ENCODE data around the gene SLC6A9.

The SLC6A9 gene

DNA sequence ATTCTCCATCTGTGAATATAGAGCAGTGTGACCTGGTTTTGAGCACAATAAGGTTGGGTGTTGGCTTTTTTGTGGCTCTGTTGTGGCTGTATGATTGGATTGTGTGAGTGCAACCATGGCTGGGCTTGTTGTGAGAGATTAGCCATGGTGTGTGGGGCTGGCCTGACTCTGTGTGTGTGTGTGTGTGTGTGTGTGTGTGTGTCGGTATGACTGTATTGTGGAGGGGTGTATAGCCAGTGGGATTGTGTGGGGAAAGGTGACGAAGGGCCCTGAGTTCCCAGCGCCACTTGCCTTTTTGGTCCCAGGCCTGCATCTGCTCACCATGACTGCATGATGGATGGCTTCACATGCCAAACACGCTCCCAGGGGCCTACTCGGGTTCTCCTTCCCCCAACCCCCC, 5.9 kb upstream of the SLC6A9 start:
- Histone ChIP-seq H3K9ac (ENCODE audit: low read depth in 1 of 2, low read length in 2 of 2) (no peak overlapping the region), H3K36me3 (ENCODE audit: control insufficient read depth in 1 of 2, insufficient read depth in 2 of 2, low read length in 2 of 2) (no peaks in the 10 kb centered on the region), H3K4me3 (ENCODE audit: low read depth in 1 of 2, low read length in 2 of 2) (no peak overlapping the region), H3K4me1 (ENCODE audit: control insufficient read depth in 1 of 2, insufficient read depth in 2 of 2, low read length in 2 of 2) (peaks cover 16 to 20% of the 10 kb centered on the region in 2 donors), H3K27me3 (ENCODE audit: control insufficient read depth in 1 of 2, insufficient read depth in 2 of 2, low read length in 2 of 2) (no peaks in the 10 kb centered on the region), H3K9me3 (ENCODE audit: control insufficient read depth in 1 of 2, low read length in 2 of 2) (no peaks in the 10 kb centered on the region), H3K27ac (ENCODE audit: low read depth, low read length) (no peak overlapping the region)

DNA sequence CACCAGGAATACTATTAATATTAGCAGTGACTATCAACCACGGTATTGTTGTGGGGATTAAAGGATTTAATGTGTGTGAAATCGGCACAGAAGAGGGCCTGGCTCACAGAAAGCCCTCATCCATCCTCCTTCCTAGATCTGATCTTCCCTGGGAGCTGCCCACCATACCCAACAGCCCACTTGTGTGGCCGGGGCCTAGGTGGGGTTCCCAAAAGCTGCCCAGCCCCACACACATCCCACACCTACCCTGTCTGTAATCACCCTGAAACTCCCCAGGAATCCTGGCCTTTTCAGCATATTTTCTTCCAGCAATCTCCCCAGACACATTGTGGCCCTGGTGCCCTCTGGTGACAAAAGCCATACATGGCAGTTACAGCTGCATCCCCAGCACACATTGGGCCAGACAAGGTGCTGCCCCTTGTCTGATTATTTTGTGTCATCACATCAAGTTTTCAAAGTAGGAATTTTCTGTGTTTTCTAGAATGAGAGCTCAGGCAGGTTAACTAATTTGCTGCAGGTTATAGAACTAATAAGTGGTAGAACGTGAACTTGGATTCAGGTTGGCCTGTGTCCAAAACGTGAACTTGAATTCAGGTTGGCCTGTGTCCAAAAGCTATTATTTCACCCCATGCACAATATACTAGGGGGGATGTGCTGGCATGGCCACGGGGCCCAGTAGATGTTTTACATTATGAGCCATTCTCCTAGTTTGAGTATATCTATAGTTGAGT, 5.3 kb upstream of the SLC6A9 start:
- Histone ChIP-seq H3K27ac (ENCODE audit: low read depth, low read length) (no peak overlapping the region), H3K4me3 (ENCODE audit: low read depth in 1 of 2, low read length in 2 of 2) (no peak overlapping the region), H3K27me3 (ENCODE audit: control insufficient read depth in 1 of 2, insufficient read depth in 2 of 2, low read length in 2 of 2) (no peaks in the 10 kb centered on the region), H3K4me1 (ENCODE audit: control insufficient read depth in 1 of 2, insufficient read depth in 2 of 2, low read length in 2 of 2) (peaks cover 22 to 26% of the 10 kb centered on the region in 2 donors), H3K9ac (ENCODE audit: low read depth in 1 of 2, low read length in 2 of 2) (no peak overlapping the region), H3K36me3 (ENCODE audit: control insufficient read depth in 1 of 2, insufficient read depth in 2 of 2, low read length in 2 of 2) (no peaks in the 10 kb centered on the region), H3K9me3 (ENCODE audit: control insufficient read depth in 1 of 2, low read length in 2 of 2) (no peaks in the 10 kb centered on the region)

DNA sequence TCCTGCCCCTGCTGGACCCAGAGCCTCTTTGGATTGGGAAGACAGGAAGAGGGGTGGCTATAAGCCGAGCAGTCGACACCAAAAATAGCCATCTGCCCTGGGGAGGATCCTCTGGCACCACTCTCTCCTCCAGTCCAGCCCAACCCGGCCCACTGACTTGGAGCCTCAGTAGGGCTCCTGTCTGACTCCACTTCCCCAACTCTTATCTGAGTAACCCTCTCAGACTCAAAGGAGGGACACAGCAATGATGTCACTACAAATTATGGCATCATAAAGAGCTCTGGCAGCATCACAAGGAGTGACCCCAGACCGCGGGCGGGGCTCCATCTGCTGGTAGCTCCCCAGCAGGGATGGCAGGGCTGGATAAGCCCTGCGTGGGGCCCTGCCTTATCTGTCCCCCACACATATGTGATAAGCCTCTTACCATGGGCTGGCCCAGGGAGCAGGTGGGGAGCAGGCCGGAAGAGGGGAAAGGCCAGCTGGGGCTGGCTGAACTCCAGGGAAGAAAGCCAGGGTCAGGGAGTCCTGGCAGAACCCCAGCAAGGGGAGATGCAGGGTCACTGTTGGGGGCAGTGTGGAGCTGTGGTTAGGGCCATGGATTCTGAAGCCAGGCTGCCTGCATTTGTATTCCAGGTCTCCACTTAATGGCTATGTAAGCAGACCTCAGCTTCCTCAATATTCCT, 4.6 kb upstream of the SLC6A9 start:
- Histone ChIP-seq H3K9ac (ENCODE audit: low read depth in 1 of 2, low read length in 2 of 2) (no peak overlapping the region), H3K27me3 (ENCODE audit: control insufficient read depth in 1 of 2, insufficient read depth in 2 of 2, low read length in 2 of 2) (no peaks in the 10 kb centered on the region), H3K36me3 (ENCODE audit: control insufficient read depth in 1 of 2, insufficient read depth in 2 of 2, low read length in 2 of 2) (no peaks in the 10 kb centered on the region), H3K4me1 (ENCODE audit: control insufficient read depth in 1 of 2, insufficient read depth in 2 of 2, low read length in 2 of 2) (peaks cover 27 to 28% of the 10 kb centered on the region in 2 donors), H3K4me3 (ENCODE audit: low read depth in 1 of 2, low read length in 2 of 2) (no peak overlapping the region), H3K9me3 (ENCODE audit: control insufficient read depth in 1 of 2, low read length in 2 of 2) (no peaks in the 10 kb centered on the region), H3K27ac (ENCODE audit: low read depth, low read length) (no peak overlapping the region)

DNA sequence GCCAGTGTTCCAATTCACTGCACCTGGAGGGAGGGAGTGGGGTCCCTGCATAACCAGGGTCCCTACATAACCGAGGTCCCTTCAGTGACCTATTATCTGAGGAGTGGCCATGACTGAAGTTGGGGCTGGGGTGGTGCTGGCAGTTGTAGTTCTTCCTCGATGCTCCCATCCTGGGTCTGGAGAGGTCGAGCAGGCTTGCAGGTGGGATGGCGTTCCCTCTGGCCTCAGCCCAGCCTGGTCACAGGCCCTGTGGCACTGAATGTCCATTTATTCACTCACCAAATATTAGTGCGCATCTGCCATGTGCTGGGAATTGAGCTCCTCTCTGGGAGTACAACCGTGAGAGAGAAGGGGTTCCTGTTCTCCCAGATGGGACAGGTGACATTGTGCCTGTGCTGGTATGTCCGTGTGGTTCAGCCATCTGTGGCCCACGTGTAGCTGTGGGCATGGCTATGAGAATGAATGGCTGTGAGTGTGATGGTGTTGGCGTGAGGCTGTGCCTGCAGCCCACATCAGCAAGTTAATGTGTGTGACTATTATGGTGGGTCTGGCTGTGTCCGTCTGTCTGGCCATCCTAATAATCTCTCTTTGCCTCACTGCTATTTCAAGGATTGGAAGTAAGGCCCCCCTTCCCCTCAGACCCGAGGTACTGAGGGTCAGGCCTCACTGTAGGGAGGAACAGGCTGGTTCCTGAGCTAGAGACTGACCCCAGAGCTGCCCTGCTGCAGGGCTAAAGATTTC, 3.9 kb upstream of the SLC6A9 start:
- no peak overlapping the region for H3K4me3 ChIP-seq (ENCODE audit: low read depth in 1 of 2, low read length in 2 of 2)
- no peak overlapping the region for H3K9ac ChIP-seq (ENCODE audit: low read depth in 1 of 2, low read length in 2 of 2)

DNA sequence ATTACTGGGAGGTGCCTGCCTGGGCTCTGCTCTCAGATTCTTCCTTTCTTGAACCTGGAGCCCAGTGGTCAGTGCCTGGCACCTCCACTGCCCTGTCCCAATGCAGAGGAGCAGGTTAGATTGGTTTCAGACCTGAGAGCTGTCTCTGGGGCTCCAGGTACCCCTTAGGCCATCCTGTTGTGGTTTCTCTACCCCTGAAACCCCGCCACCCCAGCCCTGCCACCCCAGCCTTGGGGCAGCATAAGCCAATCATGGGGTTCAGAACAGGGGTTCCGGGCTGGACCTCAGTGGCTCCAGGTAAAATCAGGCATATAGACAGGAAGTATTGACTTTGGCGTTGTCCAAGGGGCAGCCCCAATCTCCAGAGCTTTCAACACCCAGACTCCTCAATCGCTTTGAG, 3.2 kb upstream of the SLC6A9 start:
- Histone ChIP-seq H3K9me3 (ENCODE audit: control insufficient read depth in 1 of 2, low read length in 2 of 2) (no peaks in the 10 kb centered on the region), H3K4me1 (ENCODE audit: control insufficient read depth in 1 of 2, insufficient read depth in 2 of 2, low read length in 2 of 2) (peaks cover 30 to 32% of the 10 kb centered on the region in 2 donors), H3K27ac (ENCODE audit: low read depth, low read length) (no peak overlapping the region), H3K27me3 (ENCODE audit: control insufficient read depth in 1 of 2, insufficient read depth in 2 of 2, low read length in 2 of 2) (no peaks in the 10 kb centered on the region), H3K9ac (ENCODE audit: low read depth in 1 of 2, low read length in 2 of 2) (no peak overlapping the region), H3K4me3 (ENCODE audit: low read depth in 1 of 2, low read length in 2 of 2) (no peak overlapping the region), H3K36me3 (ENCODE audit: control insufficient read depth in 1 of 2, insufficient read depth in 2 of 2, low read length in 2 of 2) (no peaks in the 10 kb centered on the region)

More for the DNA sequence above, 3.9 kb upstream of the SLC6A9 start:
- H3K4me1 ChIP-seq (ENCODE audit: control insufficient read depth in 1 of 2, insufficient read depth in 2 of 2, low read length in 2 of 2): peaks cover 27 to 28% of the 10 kb centered on the region in 2 donors
- no peaks in the 10 kb centered on the region for H3K36me3 ChIP-seq (ENCODE audit: control insufficient read depth in 1 of 2, insufficient read depth in 2 of 2, low read length in 2 of 2)
- no peak overlapping the region for H3K27ac ChIP-seq (ENCODE audit: low read depth, low read length)
- no peaks in the 10 kb centered on the region for H3K27me3 ChIP-seq (ENCODE audit: control insufficient read depth in 1 of 2, insufficient read depth in 2 of 2, low read length in 2 of 2)
- H3K9me3 ChIP-seq (ENCODE audit: control insufficient read depth in 1 of 2, low read length in 2 of 2): no peaks in the 10 kb centered on the region

DNA sequence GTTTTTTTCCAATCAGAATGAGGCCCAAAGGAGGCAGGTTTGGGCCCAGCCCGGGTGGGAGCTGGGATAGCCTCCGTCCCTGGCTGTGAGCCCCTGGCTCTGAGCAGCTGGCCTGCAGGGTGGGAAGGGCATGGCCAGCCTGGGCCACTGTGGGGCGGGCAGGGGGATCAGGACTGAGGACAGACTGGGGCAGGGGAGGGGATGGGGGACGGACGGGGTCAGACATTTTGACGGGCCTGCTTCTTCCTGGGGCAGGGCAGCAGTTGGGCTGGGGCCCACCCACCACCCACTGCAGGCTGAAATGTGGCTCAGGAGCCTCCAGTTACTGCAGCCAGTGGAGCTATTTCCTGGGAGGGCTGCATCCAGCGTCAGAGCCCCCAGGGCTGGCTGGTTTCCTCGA, 2.5 kb upstream of the SLC6A9 start:
- H3K4me3 ChIP-seq (ENCODE audit: low read depth in 1 of 2, low read length in 2 of 2): no peak overlapping the region
- no peaks in the 10 kb centered on the region for H3K9me3 ChIP-seq (ENCODE audit: control insufficient read depth in 1 of 2, low read length in 2 of 2)
- H3K27me3 ChIP-seq (ENCODE audit: control insufficient read depth in 1 of 2, insufficient read depth in 2 of 2, low read length in 2 of 2): no peaks in the 10 kb centered on the region
- H3K9ac ChIP-seq (ENCODE audit: low read depth in 1 of 2, low read length in 2 of 2): no peak overlapping the region
- peaks cover 37 to 39% of the 10 kb centered on the region in 2 donors for H3K4me1 ChIP-seq (ENCODE audit: control insufficient read depth in 1 of 2, insufficient read depth in 2 of 2, low read length in 2 of 2)
- no peak overlapping the region for H3K27ac ChIP-seq (ENCODE audit: low read depth, low read length)
- H3K36me3 ChIP-seq (ENCODE audit: control insufficient read depth in 1 of 2, insufficient read depth in 2 of 2, low read length in 2 of 2): no peaks in the 10 kb centered on the region

DNA sequence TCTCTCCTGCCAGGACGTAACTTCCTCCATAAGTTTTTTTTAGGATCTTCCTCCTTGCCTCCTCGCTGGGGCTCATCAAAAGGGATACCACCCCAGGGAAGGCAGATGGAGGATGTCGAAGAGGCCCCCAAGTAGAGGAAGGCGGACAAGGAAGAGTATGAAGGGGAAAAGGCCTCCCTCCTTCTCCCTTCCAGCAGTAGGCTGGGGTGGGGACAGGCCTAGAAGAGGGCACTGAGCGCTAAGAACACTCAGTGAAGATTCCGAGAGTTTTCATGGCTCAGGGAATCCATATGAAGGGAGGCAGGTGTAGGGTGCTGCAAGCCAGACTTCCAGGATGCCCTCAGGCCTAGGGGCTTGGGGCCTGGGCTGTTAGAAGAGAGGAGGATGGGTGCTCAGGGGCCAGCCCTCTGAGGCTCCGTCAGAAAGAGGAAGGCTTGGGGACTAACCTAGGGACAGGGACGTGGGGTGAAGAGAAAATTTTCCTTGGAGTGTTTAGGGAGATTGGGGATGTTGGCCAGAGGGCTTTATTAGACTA, 1.8 kb upstream of the SLC6A9 start:
- no peaks in the 10 kb centered on the region for H3K9me3 ChIP-seq (ENCODE audit: control insufficient read depth in 1 of 2, low read length in 2 of 2)
- no peaks in the 10 kb centered on the region for H3K27me3 ChIP-seq (ENCODE audit: control insufficient read depth in 1 of 2, insufficient read depth in 2 of 2, low read length in 2 of 2)
- H3K9ac ChIP-seq (ENCODE audit: low read depth in 1 of 2, low read length in 2 of 2): no peak overlapping the region
- no peak overlapping the region for H3K27ac ChIP-seq (ENCODE audit: low read depth, low read length)
- no peak overlapping the region for H3K4me3 ChIP-seq (ENCODE audit: low read depth in 1 of 2, low read length in 2 of 2)
- no peaks in the 10 kb centered on the region for H3K36me3 ChIP-seq (ENCODE audit: control insufficient read depth in 1 of 2, insufficient read depth in 2 of 2, low read length in 2 of 2)
- peaks cover 40 to 42% of the 10 kb centered on the region in 2 donors for H3K4me1 ChIP-seq (ENCODE audit: control insufficient read depth in 1 of 2, insufficient read depth in 2 of 2, low read length in 2 of 2)

DNA sequence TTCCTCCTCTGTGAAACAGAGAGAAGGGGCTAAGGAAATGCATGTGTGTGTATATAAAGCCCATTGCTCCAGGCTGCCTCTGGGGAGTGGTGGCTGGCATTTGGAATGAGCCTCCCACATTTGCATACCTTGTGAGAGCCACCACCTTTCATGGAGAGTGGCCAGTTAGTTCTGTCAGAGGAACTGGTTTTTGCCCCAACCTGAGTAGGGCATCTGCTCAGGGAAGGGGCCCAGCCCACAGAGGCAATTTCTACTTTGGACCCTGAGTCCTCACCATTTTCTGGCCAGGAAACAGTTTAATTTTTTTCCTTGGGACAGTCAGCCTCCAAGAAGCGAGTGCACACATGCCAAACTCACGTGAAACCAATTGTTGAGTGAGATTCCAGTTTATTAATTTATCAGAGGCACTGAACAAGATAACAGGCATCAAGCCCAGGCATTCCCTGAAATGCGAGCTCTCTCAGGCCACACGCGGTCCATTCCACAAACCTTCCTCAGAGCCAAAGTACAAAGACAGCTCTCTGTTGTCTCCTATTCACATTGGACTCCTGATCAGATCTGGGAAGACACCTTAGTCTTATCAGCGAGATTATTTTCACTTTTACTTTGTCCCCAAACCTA, 1.0 kb upstream of the SLC6A9 start:
- H3K36me3 ChIP-seq (ENCODE audit: control insufficient read depth in 1 of 2, insufficient read depth in 2 of 2, low read length in 2 of 2): no peaks in the 10 kb centered on the region
- H3K9ac ChIP-seq (ENCODE audit: low read depth in 1 of 2, low read length in 2 of 2): peak overlapping the region in 1 of 2 donors; percentile 45
- peaks cover 40 to 46% of the 10 kb centered on the region in 2 donors for H3K4me1 ChIP-seq (ENCODE audit: control insufficient read depth in 1 of 2, insufficient read depth in 2 of 2, low read length in 2 of 2)
- H3K9me3 ChIP-seq (ENCODE audit: control insufficient read depth in 1 of 2, low read length in 2 of 2): no peaks in the 10 kb centered on the region
- peak overlapping the region in 1 of 2 donors; percentile 74 for H3K4me3 ChIP-seq (ENCODE audit: low read depth in 1 of 2, low read length in 2 of 2)
- H3K27me3 ChIP-seq (ENCODE audit: control insufficient read depth in 1 of 2, insufficient read depth in 2 of 2, low read length in 2 of 2): no peaks in the 10 kb centered on the region
- no peak overlapping the region for H3K27ac ChIP-seq (ENCODE audit: low read depth, low read length)

DNA sequence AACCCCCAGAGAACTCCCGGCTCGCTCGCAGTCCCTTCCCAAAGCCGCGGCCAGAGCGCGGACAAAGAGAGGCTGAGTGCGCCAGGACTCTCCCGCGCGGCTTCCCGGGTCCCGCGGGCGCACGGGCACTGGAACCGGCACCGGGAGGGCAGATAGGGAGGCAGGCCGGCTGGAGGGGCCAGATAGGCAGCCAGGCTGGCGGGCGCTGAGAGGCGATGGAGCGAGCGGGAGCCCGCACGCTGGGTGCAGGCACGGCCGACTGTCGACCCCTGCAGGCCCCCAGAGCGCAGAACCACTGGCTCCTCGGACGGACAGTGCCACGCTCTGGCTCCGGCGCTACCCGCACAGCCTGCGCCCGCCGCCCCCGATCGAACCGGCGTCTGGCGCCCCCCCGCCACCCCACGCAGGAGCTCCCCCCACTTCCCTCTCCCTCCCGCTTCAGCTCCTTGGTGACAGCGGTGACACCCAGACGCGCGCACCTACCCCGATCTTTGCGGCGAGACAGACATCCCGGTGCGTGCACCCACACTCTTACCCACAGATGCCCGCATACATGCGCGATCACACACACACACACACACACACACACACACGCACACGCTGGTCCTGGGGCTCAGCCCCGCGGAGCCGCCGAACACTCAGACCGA, 534 bp downstream of the SLC6A9 start:
- Histone ChIP-seq H3K27ac (ENCODE audit: low read depth, low read length) (peak overlapping the region; percentile 61), H3K36me3 (ENCODE audit: control insufficient read depth in 1 of 2, insufficient read depth in 2 of 2, low read length in 2 of 2) (no peaks in the 10 kb centered on the region), H3K27me3 (ENCODE audit: control insufficient read depth in 1 of 2, insufficient read depth in 2 of 2, low read length in 2 of 2) (no peaks in the 10 kb centered on the region), H3K9me3 (ENCODE audit: control insufficient read depth in 1 of 2, low read length in 2 of 2) (no peaks in the 10 kb centered on the region), H3K9ac (ENCODE audit: low read depth in 1 of 2, low read length in 2 of 2) (peak overlapping the region; percentile 45 to 70), H3K4me3 (ENCODE audit: low read depth in 1 of 2, low read length in 2 of 2) (peak overlapping the region; percentile 74 to 77), H3K4me1 (ENCODE audit: control insufficient read depth in 1 of 2, insufficient read depth in 2 of 2, low read length in 2 of 2) (peaks cover 41 to 43% of the 10 kb centered on the region in 2 donors)
